ENCODE results near the gene MACROD2.

GRCh38 chr20:14790771-14791620, 795.7 kb downstream of the MACROD2 start:
- TF ChIP-seq REST (IDR thresholded peaks at IDR 0.05; ENCODE audit: insufficient read depth in 1 of 2, low read depth in 2 of 2, low read length in 2 of 2), result no peak
- TF ChIP-seq POLR2AphosphoS5 (IDR thresholded peaks at IDR 0.05; ENCODE audit: low read depth, low read length), result no peak
